Endothelial cell (in vitro differentiated cells): ENCODE measurements around the gene CCDC138. TPM values are rescaled to one million over a fixed set of nuclear protein-coding genes. Genes with fewer than 3 reads are reported as not detected.

Source experiments
- DNase-seq: peaks from one replicate; pipeline ENCODE4 v3.0.0; 2021; ENCODE audit warnings: low spot score
- H3K27ac Mint-ChIP-seq: one replicate; pipeline ENCODE4 v1.8.0; 2021; ENCODE audit warnings: mixed read lengths, inconsistent platforms; ENCODE audit not compliant: unreplicated experiment
- H3K27me3 Mint-ChIP-seq: one replicate; pipeline ENCODE4 v1.8.0; 2021; ENCODE audit warnings: mild to moderate bottlenecking, moderate library complexity, mixed read lengths, inconsistent platforms; ENCODE audit not compliant: unreplicated experiment
- H3K36me3 Mint-ChIP-seq: one replicate; pipeline ENCODE4 v1.8.0; 2021; ENCODE audit warnings: mild to moderate bottlenecking, low read depth, mixed read lengths, inconsistent platforms; ENCODE audit not compliant: unreplicated experiment
- H3K4me1 Mint-ChIP-seq: one replicate; pipeline ENCODE4 v1.8.0; 2021; ENCODE audit warnings: mild to moderate bottlenecking, mixed read lengths, inconsistent platforms; ENCODE audit not compliant: unreplicated experiment
- H3K4me3 Mint-ChIP-seq: one replicate; pipeline ENCODE4 v1.8.0; 2021; ENCODE audit warnings: mild to moderate bottlenecking, mixed read lengths, inconsistent platforms; ENCODE audit not compliant: unreplicated experiment
- H3K9me3 Mint-ChIP-seq: one replicate; pipeline ENCODE4 v1.8.0; 2021; ENCODE audit warnings: mixed read lengths, inconsistent platforms; ENCODE audit not compliant: unreplicated experiment
- total RNA-seq: library from RNA; stranded (reverse); fragmentation: NEBNext Ultra II Directional; extraction: Animal tissue kit (Norgen Biotek cat#: 25700); gene quantifications from one replicate; pipeline ENCODE4 v1.2.1, GENCODE V29; 2021; ENCODE audit not compliant: unreplicated experiment
- TF ChIP-seq, protein P1 (sequence below): fragments of 200-600 bp; sonication (generic); IDR thresholded peaks from one replicate; pipeline ENCODE4 v1.5.0; 2021; ENCODE audit warnings: antibody characterized with exemption; ENCODE audit not compliant: unreplicated experiment

Gene CCDC138
- total RNA-seq, 1 donor from 2014 or later: 7.6 TPM

DNA sequence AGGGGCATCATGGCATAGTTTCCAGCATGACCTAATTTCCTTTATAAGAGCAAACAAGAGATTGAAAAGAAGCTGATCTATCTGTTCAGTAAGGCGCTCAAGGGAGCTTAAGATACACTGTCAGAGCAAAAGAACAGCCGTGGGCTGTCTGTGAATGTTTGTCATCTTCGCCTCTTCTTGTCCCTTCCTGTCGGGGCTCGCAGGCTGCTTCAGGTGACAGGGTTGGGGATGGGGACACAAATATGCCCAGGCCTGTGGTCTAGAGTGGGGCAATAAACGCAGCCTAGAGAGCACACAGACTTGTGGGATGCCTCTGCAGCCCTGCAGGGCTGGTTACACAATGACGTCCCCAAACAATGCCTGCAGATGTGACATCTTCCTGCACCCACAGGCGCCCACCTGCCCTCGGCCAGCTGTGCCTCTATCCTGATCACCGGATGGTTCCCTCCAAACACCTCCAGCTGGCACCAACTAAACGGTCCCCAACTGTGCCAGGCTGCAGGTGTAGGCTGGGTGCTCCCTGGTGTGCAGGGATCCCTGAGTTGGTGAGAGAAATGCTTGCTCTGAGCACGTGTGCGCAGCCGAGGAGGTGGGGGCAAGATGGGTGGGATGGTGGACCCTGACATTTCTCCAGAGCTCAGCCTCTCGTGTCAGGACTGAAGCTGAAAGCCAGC, 129.7 kb downstream of the CCDC138 start:
- Mint-ChIP-seq H3K27me3 (peaks cover 3% of the 10 kb centered on the region), H3K4me1 (no peaks in the 10 kb centered on the region), H3K9me3 (no peaks in the 10 kb centered on the region), H3K36me3 (no peaks in the 10 kb centered on the region), H3K27ac (no peak overlapping the region), H3K4me3 (no peak overlapping the region)
- TF ChIP-seq, protein P1, sequence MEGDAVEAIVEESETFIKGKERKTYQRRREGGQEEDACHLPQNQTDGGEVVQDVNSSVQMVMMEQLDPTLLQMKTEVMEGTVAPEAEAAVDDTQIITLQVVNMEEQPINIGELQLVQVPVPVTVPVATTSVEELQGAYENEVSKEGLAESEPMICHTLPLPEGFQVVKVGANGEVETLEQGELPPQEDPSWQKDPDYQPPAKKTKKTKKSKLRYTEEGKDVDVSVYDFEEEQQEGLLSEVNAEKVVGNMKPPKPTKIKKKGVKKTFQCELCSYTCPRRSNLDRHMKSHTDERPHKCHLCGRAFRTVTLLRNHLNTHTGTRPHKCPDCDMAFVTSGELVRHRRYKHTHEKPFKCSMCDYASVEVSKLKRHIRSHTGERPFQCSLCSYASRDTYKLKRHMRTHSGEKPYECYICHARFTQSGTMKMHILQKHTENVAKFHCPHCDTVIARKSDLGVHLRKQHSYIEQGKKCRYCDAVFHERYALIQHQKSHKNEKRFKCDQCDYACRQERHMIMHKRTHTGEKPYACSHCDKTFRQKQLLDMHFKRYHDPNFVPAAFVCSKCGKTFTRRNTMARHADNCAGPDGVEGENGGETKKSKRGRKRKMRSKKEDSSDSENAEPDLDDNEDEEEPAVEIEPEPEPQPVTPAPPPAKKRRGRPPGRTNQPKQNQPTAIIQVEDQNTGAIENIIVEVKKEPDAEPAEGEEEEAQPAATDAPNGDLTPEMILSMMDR: no peak
- DNase-seq: no peak

DNA sequence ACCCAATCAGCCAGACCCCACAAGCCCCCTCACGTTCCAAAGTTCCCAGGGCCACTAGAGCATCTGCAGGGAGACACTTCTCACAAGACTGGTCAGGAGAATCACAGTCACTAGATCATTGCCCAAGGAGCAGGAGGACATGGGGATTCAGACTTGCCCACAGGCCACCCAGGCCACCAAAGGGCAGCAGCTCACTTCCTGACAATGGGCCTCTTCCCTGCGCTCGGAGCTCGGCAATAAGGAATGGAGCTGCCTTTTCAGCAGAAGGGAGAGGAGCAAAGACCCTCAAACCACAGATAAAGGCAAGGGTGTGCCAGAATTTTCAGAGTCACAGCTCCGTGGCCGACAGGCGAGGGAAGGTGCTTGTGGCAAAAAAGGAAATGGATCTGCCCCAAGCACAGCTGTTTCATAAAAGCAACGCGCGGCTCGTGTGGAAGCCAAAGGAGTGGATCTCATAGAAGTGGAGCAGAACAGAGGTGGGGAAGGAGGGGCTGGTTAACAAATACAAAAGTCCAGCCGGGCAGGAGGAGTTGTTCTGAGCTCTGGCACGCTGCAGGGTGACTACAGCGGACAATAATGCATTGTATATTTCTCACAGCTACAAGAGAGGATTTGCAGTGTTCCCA, 130.3 kb downstream of the CCDC138 start:
- H3K9me3 Mint-ChIP-seq: no peaks in the 10 kb centered on the region
- TF ChIP-seq, protein P1: no peak
- no peak for DNase-seq
- no peaks in the 10 kb centered on the region for H3K27me3 Mint-ChIP-seq
- H3K4me3 Mint-ChIP-seq: no peak overlapping the region
- no peak overlapping the region for H3K27ac Mint-ChIP-seq
- no peaks in the 10 kb centered on the region for H3K4me1 Mint-ChIP-seq
- no peaks in the 10 kb centered on the region for H3K36me3 Mint-ChIP-seq

DNA sequence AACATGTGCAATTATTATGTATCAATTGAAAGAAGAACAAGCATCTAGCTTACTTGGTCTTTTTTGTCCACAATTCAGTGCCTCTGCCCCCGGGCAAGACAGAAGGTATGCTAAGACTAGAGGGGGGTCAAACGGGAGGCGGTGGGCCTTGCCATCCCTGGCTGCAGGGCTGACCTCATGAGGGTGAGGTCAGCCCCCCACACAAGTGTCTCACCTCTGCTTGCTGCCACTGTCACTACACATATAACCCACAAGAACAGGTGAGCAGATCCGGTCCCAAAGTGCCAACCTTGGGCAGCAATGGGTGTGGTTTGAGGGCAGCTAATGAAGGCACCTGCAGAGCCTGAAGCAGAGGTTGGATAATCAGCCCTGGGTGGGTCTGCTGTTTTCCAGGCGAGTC, 131.0 kb downstream of the CCDC138 start:
- Mint-ChIP-seq H3K4me3 (no peak overlapping the region), H3K27me3 (no peaks in the 10 kb centered on the region), H3K36me3 (no peaks in the 10 kb centered on the region), H3K4me1 (no peaks in the 10 kb centered on the region), H3K27ac (no peak overlapping the region), H3K9me3 (no peaks in the 10 kb centered on the region)
- no peak for DNase-seq
- TF ChIP-seq, protein P1: no peak

DNA sequence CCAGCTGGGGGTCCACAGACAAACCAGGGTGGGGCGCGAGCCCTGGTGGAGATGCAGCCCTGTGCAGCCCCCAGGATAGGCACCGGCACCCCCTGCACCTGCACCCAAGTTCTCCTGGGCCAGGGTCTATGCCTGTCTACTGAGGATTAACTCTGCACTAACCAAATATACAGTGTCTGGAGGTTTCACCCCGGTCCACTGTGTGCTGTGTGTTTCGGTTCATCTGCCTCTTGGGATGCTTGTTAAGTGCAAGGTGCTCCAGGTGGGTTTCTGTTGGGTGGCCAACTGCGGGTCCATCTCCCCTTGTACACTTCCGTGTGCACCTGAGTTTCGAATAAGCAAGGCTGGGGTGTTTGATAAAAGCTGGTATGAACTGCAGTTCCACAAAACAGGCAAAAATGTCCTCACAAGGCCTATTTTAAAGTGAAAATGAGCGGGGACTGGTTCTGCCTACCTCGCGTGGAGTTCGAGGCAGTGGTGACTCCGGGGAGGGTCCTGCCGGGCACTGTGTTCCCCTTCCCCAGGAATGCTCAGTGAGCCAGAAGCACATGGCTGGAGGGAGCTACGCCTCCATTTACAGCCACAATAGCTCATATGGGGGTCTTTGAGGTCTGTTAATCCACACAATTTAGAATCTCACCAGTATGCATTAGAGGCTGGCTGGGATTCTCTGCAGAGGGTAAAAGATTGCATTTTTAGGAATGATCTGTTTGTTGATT, 131.7 kb downstream of the CCDC138 start:
- Mint-ChIP-seq H3K4me3 (no peak overlapping the region), H3K9me3 (no peaks in the 10 kb centered on the region), H3K4me1 (no peaks in the 10 kb centered on the region), H3K36me3 (no peaks in the 10 kb centered on the region), H3K27me3 (no peaks in the 10 kb centered on the region), H3K27ac (no peak overlapping the region)
- no peak for DNase-seq
- TF ChIP-seq, protein P1: no peak

DNA sequence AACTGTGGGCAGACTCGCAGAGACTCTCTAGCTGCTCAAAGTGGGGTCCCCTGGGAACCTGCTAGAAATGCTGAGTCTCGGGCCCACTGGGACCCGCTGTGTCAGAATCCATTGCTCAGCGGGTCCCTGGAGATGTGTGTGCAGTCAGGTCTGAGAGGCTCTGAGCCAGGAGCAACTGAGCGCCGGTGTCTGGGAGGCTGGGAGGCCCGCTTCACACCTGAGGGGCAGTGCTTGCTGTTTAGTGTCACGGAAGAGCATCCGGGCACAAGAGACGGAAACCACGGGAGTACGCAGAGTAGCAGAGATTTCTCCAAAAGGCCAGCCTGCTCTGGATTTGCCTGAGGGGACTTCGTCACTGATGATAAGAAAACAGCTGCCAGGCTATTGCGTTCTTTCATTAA, 132.4 kb downstream of the CCDC138 start:
- TF ChIP-seq, protein P1: no peak
- no peaks in the 10 kb centered on the region for H3K27me3 Mint-ChIP-seq
- DNase-seq: no peak
- H3K9me3 Mint-ChIP-seq: no peaks in the 10 kb centered on the region
- no peak overlapping the region for H3K27ac Mint-ChIP-seq
- no peaks in the 10 kb centered on the region for H3K36me3 Mint-ChIP-seq
- H3K4me3 Mint-ChIP-seq: no peak overlapping the region
- H3K4me1 Mint-ChIP-seq: no peaks in the 10 kb centered on the region
